Activated CD4-positive, alpha-beta T cell treated with anti-CD3 and anti-CD28 coated beads, Interleukin-2, Interleukin-4, amounts not matched to agents 100 ng/mL and 50 ng/mL, durations not matched to agents 16 hours and 8 hours (primary cell): ENCODE measurements around the gene KCND1.

Source experiments
- DNase-seq: peaks from one replicate; pipeline ENCODE4 v3.0.0-alpha.2; 2020; ENCODE audit warnings: low spot score

The KCND1 gene

GRCh38 chrX:48974574-48974973, 2.9 kb upstream of the KCND1 start:
- DNase-seq = no peak

- no peak for DNase-seq
Observed at GRCh38 chrX:48974033-48974432, 2.4 kb upstream of the KCND1 start.

- DNase-seq = peak; percentile 31
Observed at GRCh38 chrX:48972220-48973164, 848 bp upstream of the KCND1 start.

GRCh38 chrX:48969471-48969870, 2.2 kb downstream of the KCND1 start:
- no peak for DNase-seq

GRCh38 chrX:48968377-48968776, 3.3 kb downstream of the KCND1 start:
- DNase-seq = no peak

GRCh38 chrX:48966796-48967579, 4.7 kb downstream of the KCND1 start:
- DNase-seq = no peak

- DNase-seq = no peak
Observed at GRCh38 chrX:48965959-48966358, 5.7 kb downstream of the KCND1 start.

GRCh38 chrX:48961585-48962091, 10.0 kb downstream of the KCND1 start:
- DNase-seq = no peak

GRCh38 chrX:48960291-48960690, 11.4 kb downstream of the KCND1 start:
- no peak for DNase-seq

GRCh38 chrX:48958635-48959094, 13.0 kb downstream of the KCND1 start:
- no peak for DNase-seq

- peak; percentile 95 for DNase-seq
Observed at GRCh38 chrX:48957827-48958634, 13.6 kb downstream of the KCND1 start.

- peak; percentile 67 for DNase-seq
Observed at GRCh38 chrX:48957477-48957826, 14.2 kb downstream of the KCND1 start, which contains the start of gene OTUD5. OTUD5 (minus strand) TSS chrX:48957607; CDS start chrX:48957570, 37 bp downstream.

- DNase-seq = no peak
Observed at GRCh38 chrX:48956728-48957414, 14.8 kb downstream of the KCND1 start.

- no peak for DNase-seq
Observed at GRCh38 chrX:48948589-48948988, 23.1 kb downstream of the KCND1 start.

GRCh38 chrX:48945517-48946348, 25.9 kb downstream of the KCND1 start:
- peak; percentile 65 for DNase-seq

- DNase-seq = no peak
Observed at GRCh38 chrX:48942895-48943294, 28.7 kb downstream of the KCND1 start.

GRCh38 chrX:48940404-48940955, 31.2 kb downstream of the KCND1 start:
- DNase-seq = no peak

- no peak for DNase-seq
Observed at GRCh38 chrX:48939524-48940228, 32.0 kb downstream of the KCND1 start.

GRCh38 chrX:48938721-48939425, 32.8 kb downstream of the KCND1 start:
- DNase-seq = peak; percentile 88
